ENCODE results near the gene C5orf34.

Gene C5orf34

GRCh38 chr5:43498581-43498980, 16.4 kb downstream of the C5orf34 start:
- POLR2A ChIA-PET = no interaction called here
- no peak overlapping the region for H3K4me3 ChIP-seq (ENCODE audit: low read depth, low read length)
- CTCF ChIA-PET = interaction anchor here (1.3 to 3.9 kb wide), 2 partner anchors 10 to 14 kb away, joined by 3 to 27 read pairs; partner anchors contain the start of gene TMEM267
- no peak for DNase-seq (ENCODE audit: low read depth, low spot score)
- no peak for TF ChIP-seq CTCF (IDR thresholded peaks at IDR 0.05; ENCODE audit: insufficient read depth, low read length, missing control alignments)

GRCh38 chr5:43497311-43498104, 17.4 kb downstream of the C5orf34 start:
- POLR2A ChIA-PET = no interaction called here
- CTCF ChIA-PET = interaction anchor here (3.9 kb wide), 1 partner anchor 13 kb away, joined by 27 read pairs; the partner anchor contains the start of gene TMEM267

GRCh38 chr5:43491326-43491725, 23.6 kb downstream of the C5orf34 start:
- CTCF ChIA-PET = no interaction called here
- TF ChIP-seq CTCF (IDR thresholded peaks at IDR 0.05; ENCODE audit: insufficient read depth, low read length, missing control alignments) = no peak
- H3K4me3 ChIP-seq (ENCODE audit: low read depth, low read length) = no peak overlapping the region
- POLR2A ChIA-PET = no interaction called here
- no peak for DNase-seq (ENCODE audit: low read depth, low spot score)

More at GRCh38 chr5:43497311-43498104, 17.4 kb downstream of the C5orf34 start:
- no peak overlapping the region for H3K4me3 ChIP-seq (ENCODE audit: low read depth, low read length)
- no peak for DNase-seq (ENCODE audit: low read depth, low spot score)
- TF ChIP-seq CTCF (IDR thresholded peaks at IDR 0.05; ENCODE audit: insufficient read depth, low read length, missing control alignments) = no peak

GRCh38 chr5:43486353-43486752, 28.6 kb downstream of the C5orf34 start:
- CTCF ChIA-PET = interaction anchor here (1.0 to 3.9 kb wide), 4 partner anchors 12 to 144 kb away, joined by 3 to 27 read pairs (median 14); no protein-coding TSS in a partner anchor
- POLR2A ChIA-PET = no interaction called here
- H3K4me3 ChIP-seq (ENCODE audit: low read depth, low read length) = no peak overlapping the region
- TF ChIP-seq CTCF (IDR thresholded peaks at IDR 0.05; ENCODE audit: insufficient read depth, low read length, missing control alignments) = no peak
- no peak for DNase-seq (ENCODE audit: low read depth, low spot score)

GRCh38 chr5:43485406-43485805, 29.5 kb downstream of the C5orf34 start:
- ChIA-PET CTCF (interaction anchor here (0.8 to 3.9 kb wide), 6 partner anchors 13 to 145 kb away, joined by 3 to 27 read pairs (median 4); no protein-coding TSS in a partner anchor), POLR2A (no interaction called here)
- no peak overlapping the region for H3K4me3 ChIP-seq (ENCODE audit: low read depth, low read length)
- no peak for DNase-seq (ENCODE audit: low read depth, low spot score)
- TF ChIP-seq CTCF (IDR thresholded peaks at IDR 0.05; ENCODE audit: insufficient read depth, low read length, missing control alignments) = no peak

DNA sequence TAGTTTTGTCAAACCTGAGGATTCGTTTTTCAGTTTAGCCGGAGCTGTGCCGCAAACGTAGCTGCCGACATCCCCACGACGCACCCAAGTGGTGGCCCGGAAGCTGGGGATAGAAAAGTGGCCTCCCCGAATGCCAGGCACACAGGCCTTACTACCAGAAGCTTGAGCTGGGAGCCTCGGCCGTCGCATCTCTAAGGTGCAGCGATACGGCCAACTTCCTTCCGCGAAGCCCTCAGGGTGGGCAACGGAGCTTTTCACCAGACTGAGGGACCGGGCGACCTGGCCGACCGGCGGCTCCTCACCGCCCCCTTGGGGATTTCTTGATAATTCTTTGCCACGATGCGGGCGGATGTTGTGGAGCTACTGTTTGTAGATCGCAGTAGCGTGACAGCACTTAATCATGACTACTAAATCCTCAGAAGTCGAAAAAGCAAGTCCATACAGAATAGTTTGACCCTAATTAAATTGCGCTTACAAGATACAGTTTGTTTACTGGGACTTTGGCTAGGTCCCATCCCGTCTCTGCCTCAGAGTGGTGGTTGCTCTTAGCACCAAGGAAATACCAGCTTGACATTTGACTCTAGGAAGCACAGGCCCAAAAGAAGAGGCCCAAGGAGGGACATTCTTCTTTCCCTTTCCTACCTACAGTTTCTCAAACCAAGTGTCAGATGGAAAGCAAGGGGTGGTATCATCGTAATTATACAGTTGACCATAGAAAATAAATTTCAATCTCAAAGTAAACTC, 30.7 kb downstream of the C5orf34 start:
- ChIA-PET POLR2A (interaction anchor here (0.6 to 1.7 kb wide), 8 partner anchors 8 to 363 kb away, joined by 3 to 15 read pairs (median 4); partner anchors contain the start of genes C5orf34 and ZNF131), CTCF (interaction anchor here (0.7 to 3.9 kb wide), 36 partner anchors 8 to 364 kb away, joined by 3 to 27 read pairs (median 4); partner anchors contain the start of genes C5orf34, CCL28, HMGCS1 and ZNF131)
- peak; percentile 70 for TF ChIP-seq CTCF (IDR thresholded peaks at IDR 0.05; ENCODE audit: insufficient read depth, low read length, missing control alignments)
- peak; percentile 29 for DNase-seq (ENCODE audit: low read depth, low spot score)
- peak overlapping the region; percentile 81 for H3K4me3 ChIP-seq (ENCODE audit: low read depth, low read length)
